Smooth muscle cell (in vitro differentiated cells): ENCODE data around the gene CNTLN. TPM values are rescaled to one million over a fixed set of nuclear protein-coding genes. Genes with fewer than 3 reads are reported as not detected.
"Not testable (repeated sequence)": the region's sequence is repeated elsewhere in the genome, so short reads cannot be mapped to it uniquely, and the experiment has no call there.

Experiments used
- DNase-seq: peaks from one replicate; lab custom pipeline; 2025; ENCODE audit not compliant: unreplicated experiment; lab: John Stamatoyannopoulos, UW
- H2AFZ ChIP-seq: fragments of 200-600 bp; sonication (generic); 2 replicates; pipeline ENCODE4 v1.6.0; 2016; ENCODE audit warnings: antibody characterized with exemption, low read depth, mild to moderate bottlenecking
- H3F3A ChIP-seq: fragments of 200-600 bp; sonication (generic); 2 replicates; pipeline ENCODE4 v1.6.0; 2017; ENCODE audit warnings: antibody characterized with exemption, low read depth
- H3K27ac ChIP-seq: fragments of 200-600 bp; sonication (generic); 2 replicates; pipeline ENCODE4 v1.5.1; 2016; ENCODE audit warnings: low read depth, mild to moderate bottlenecking
- H3K27me3 ChIP-seq: fragments of 200-600 bp; sonication (generic); 2 replicates; pipeline ENCODE4 v1.6.1; 2016; ENCODE audit warnings: low read depth, mild to moderate bottlenecking
- H3K36me3 ChIP-seq: fragments of 200-600 bp; sonication (generic); 2 replicates; pipeline ENCODE4 v1.5.1; 2016; ENCODE audit warnings: low read depth
- H3K4me1 ChIP-seq: fragments of 200-600 bp; sonication (generic); 2 replicates; pipeline ENCODE4 v1.5.1; 2016; ENCODE audit warnings: low read depth
- H3K4me2 ChIP-seq: fragments of 200-600 bp; sonication (generic); 2 replicates; pipeline ENCODE4 v1.6.0; 2016; ENCODE audit warnings: mild to moderate bottlenecking
- H3K4me3 ChIP-seq: fragments of 200-600 bp; sonication (generic); 2 replicates; pipeline ENCODE4 v1.5.1; 2016; ENCODE audit warnings: mild to moderate bottlenecking
- H3K79me2 ChIP-seq: fragments of 200-600 bp; sonication (generic); 2 replicates; pipeline ENCODE4 v1.6.0; 2016; ENCODE audit warnings: low read depth, mild to moderate bottlenecking
- H3K9ac ChIP-seq: fragments of 200-600 bp; sonication (generic); 2 replicates; pipeline ENCODE4 v1.6.0; 2016; ENCODE audit warnings: low read depth
- H3K9me3 ChIP-seq: fragments of 200-600 bp; sonication (generic); replicated peaks from 2 replicates; pipeline ENCODE4 v1.5.1; 2016; ENCODE audit warnings: low read depth
- H4K20me1 ChIP-seq: fragments of 200-600 bp; sonication (generic); 2 replicates; pipeline ENCODE4 v1.6.0; 2016; ENCODE audit warnings: low read depth
- CTCF ChIP-seq: fragments of 200-600 bp; sonication (generic); IDR thresholded peaks from 2 replicates; pipeline ENCODE4 v1.5.1; 2017; ENCODE audit warnings: borderline replicate concordance, mild to moderate bottlenecking, antibody characterized with exemption; ENCODE audit not compliant: insufficient read depth, poor library complexity, severe bottlenecking
- WGBS: methylation state at CpG from one replicate; pipeline ENCODE4 v1.1.7; 2016; ENCODE audit warnings: low lambda C conversion rate; 5-methylcytosine and 5-hydroxymethylcytosine counted together
- polyA plus RNA-seq: library from polyadenylated mRNA; unstranded; fragments of >200 nt; fragmentation: Nextera tagmentation; extraction: Ambion mirVana; gene quantifications from 2 replicates; pipeline ENCODE4 v1.2.1, GENCODE V29; 2016
- total RNA-seq: library from RNA; depleted of rRNA; stranded (reverse); fragments of >200 nt; gene quantifications from 2 replicates; pipeline ENCODE4 v1.2.3, GENCODE V29; 2014

CNTLN gene
- total and polyA plus RNA-seq, 2 experiments from 2014 or later, result 5.7 to 9.0 TPM

- no peak overlapping the region for H3K4me2 ChIP-seq
- H3K36me3 ChIP-seq, result no peaks in the 10 kb centered on the region
- no peak for TF ChIP-seq CTCF
- no peak overlapping the region for H3K27ac ChIP-seq
- no peak overlapping the region for H3K9ac ChIP-seq
- no peaks in the 10 kb centered on the region for H3K27me3 ChIP-seq
- H3K9me3 ChIP-seq, result no peaks in the 10 kb centered on the region
- DNase-seq, result no peak
- no peaks in the 10 kb centered on the region for H3F3A ChIP-seq
- H2AFZ ChIP-seq, result no peak overlapping the region
- no peaks in the 10 kb centered on the region for H3K4me1 ChIP-seq
- H4K20me1 ChIP-seq, result no peaks in the 10 kb centered on the region
- H3K4me3 ChIP-seq, result no peak overlapping the region
- H3K79me2 ChIP-seq, result peaks cover 10% of the 10 kb centered on the region
Observed at GRCh38 chr9:17166346-17166745, 31.5 kb downstream of the CNTLN start.

GRCh38 chr9:17171309-17172094 is 36.7 kb downstream of the CNTLN start:
- peaks cover 14% of the 10 kb centered on the region for H3K79me2 ChIP-seq

GRCh38 chr9:17177496-17177895 is 42.7 kb downstream of the CNTLN start:
- H3K4me3 ChIP-seq, H3K9ac ChIP-seq, H3K27me3 ChIP-seq, H3F3A ChIP-seq, H3K27ac ChIP-seq, DNase-seq, H2AFZ ChIP-seq, H4K20me1 ChIP-seq, H3K9me3 ChIP-seq, H3K4me2 ChIP-seq, H3K4me1 ChIP-seq, H3K36me3 ChIP-seq: not testable (repeated sequence)
- 95% methylated on average over 15 of the region's 15 CpGs for WGBS
- peaks cover 23% of the 10 kb centered on the region for H3K79me2 ChIP-seq

More at GRCh38 chr9:17171309-17172094, 36.7 kb downstream of the CNTLN start:
- no peaks in the 10 kb centered on the region for H3F3A ChIP-seq
- DNase-seq, result no peak
- H3K27ac ChIP-seq, result no peak overlapping the region
- no peaks in the 10 kb centered on the region for H3K4me1 ChIP-seq
- H3K9ac ChIP-seq, result no peak overlapping the region
- 88% methylated on average over 5 of the region's 5 CpGs for WGBS
- H3K4me2 ChIP-seq, result no peak overlapping the region
- peaks cover 3% of the 10 kb centered on the region for H4K20me1 ChIP-seq
- no peak for TF ChIP-seq CTCF
- H3K4me3 ChIP-seq, result no peak overlapping the region
- no peaks in the 10 kb centered on the region for H3K27me3 ChIP-seq
- no peak overlapping the region for H2AFZ ChIP-seq
- H3K36me3 ChIP-seq, result no peaks in the 10 kb centered on the region
- H3K9me3 ChIP-seq, result no peaks in the 10 kb centered on the region

- DNase-seq, result no peak
- Histone ChIP-seq H3F3A (no peaks in the 10 kb centered on the region), H3K4me1 (peaks cover 8% of the 10 kb centered on the region), H3K27ac (no peak overlapping the region), H3K9ac (no peak overlapping the region), H3K4me2 (no peak overlapping the region), H3K36me3 (no peaks in the 10 kb centered on the region), H3K27me3 (no peaks in the 10 kb centered on the region), H2AFZ (no peak overlapping the region), H3K9me3 (no peaks in the 10 kb centered on the region), H3K4me3 (no peak overlapping the region), H4K20me1 (no peaks in the 10 kb centered on the region), H3K79me2 (peaks cover 35% of the 10 kb centered on the region)
- WGBS, result 92% methylated on average over 3 of the region's 3 CpGs
- no peak for TF ChIP-seq CTCF
Observed at GRCh38 chr9:17185481-17186029, 50.7 kb downstream of the CNTLN start.
